Prostate gland (tissue), 2 donors: ENCODE measurements around the gene SELENOT.

Experiments
- POLR2A ChIP-seq: fragments of 450-650 bp; IDR thresholded peaks from one replicate; pipeline ENCODE4 v1.6.1; 2016; ENCODE audit warnings: antibody characterized with exemption, mild to moderate bottlenecking
- TF ChIP-seq, protein P1 (sequence below), 4 experiments: fragments of 200-600 bp in 2 of 4; fragments of 450-650 bp in 2 of 4; sonication (generic) in 2 of 4; IDR thresholded peaks; 1 replicate in 3 of 4; 2 replicates in 1 of 4; pipeline ENCODE4 v1.5.1; 2016 to 2019; ENCODE audit warnings: antibody characterized with exemption in 4 of 4, mild to moderate bottlenecking in 2 of 4, moderate library complexity in 2 of 4

DNA sequence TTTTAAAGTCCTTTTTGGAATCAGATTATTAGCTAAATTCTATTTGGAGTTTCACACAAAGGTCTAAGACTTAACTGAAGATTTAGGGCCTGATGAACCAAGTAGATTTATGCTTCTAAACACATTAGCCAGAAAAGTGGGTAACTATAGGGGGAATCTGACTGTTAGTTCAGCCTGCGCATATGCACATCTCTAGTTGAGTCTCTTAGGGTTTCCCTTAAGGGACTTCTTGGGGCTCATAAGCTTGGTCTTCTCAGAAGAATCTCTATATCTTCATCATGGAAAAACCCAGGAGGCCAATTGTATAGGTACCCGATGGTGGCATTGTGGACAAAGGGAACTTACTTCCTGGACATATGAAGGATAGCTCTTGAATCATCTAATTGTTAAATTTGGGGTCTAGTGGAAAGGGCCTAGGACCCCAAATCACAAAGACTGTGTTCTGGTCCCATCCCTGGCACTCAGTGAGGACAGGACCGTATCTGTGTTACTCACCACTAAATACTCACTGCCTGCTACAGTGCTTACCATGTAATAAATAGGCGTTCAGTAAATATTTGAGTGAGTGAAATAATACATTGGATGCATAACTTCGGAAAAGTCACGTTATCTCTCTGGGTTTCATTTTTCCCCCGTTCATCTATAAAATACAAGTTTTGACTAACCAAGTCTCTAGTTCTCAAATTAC lies 17.0 kb downstream of the SELENOT start:
- TF ChIP-seq, protein P1, sequence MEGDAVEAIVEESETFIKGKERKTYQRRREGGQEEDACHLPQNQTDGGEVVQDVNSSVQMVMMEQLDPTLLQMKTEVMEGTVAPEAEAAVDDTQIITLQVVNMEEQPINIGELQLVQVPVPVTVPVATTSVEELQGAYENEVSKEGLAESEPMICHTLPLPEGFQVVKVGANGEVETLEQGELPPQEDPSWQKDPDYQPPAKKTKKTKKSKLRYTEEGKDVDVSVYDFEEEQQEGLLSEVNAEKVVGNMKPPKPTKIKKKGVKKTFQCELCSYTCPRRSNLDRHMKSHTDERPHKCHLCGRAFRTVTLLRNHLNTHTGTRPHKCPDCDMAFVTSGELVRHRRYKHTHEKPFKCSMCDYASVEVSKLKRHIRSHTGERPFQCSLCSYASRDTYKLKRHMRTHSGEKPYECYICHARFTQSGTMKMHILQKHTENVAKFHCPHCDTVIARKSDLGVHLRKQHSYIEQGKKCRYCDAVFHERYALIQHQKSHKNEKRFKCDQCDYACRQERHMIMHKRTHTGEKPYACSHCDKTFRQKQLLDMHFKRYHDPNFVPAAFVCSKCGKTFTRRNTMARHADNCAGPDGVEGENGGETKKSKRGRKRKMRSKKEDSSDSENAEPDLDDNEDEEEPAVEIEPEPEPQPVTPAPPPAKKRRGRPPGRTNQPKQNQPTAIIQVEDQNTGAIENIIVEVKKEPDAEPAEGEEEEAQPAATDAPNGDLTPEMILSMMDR (IDR thresholded peaks at IDR 0.05), result no peak
- no peak for TF ChIP-seq POLR2A
